ENCODE measurements around the gene FRMD3. TPM values are rescaled to one million over a fixed set of nuclear protein-coding genes. Genes with fewer than 3 reads are reported as not detected.

The FRMD3 gene
- total RNA-seq, 1 donor from 2014 or later, result 8.0 TPM

GRCh38 chr9:83484990-83485389 is 53.2 kb downstream of the FRMD3 start:
- H3K36me3 Mint-ChIP-seq, result no peaks in the 10 kb centered on the region
- no peak for DNase-seq (ENCODE audit: extremely low spot score, unreplicated experiment)
- H3K27ac Mint-ChIP-seq, result no peak overlapping the region
- H3K4me3 Mint-ChIP-seq, result no peak overlapping the region
- H3K4me1 Mint-ChIP-seq (ENCODE audit: unreplicated experiment), result no peaks in the 10 kb centered on the region
- no peaks in the 10 kb centered on the region for H3K27me3 Mint-ChIP-seq
- TF ChIP-seq CTCF (conservative IDR thresholded peaks at IDR 0.05), result no peak
- no peaks in the 10 kb centered on the region for H3K9me3 Mint-ChIP-seq

- Mint-ChIP-seq H3K9me3 (no peaks in the 10 kb centered on the region), H3K4me1 (ENCODE audit: unreplicated experiment) (no peaks in the 10 kb centered on the region), H3K4me3 (no peak overlapping the region), H3K27me3 (no peaks in the 10 kb centered on the region), H3K36me3 (no peaks in the 10 kb centered on the region), H3K27ac (no peak overlapping the region)
- TF ChIP-seq CTCF (conservative IDR thresholded peaks at IDR 0.05), result no peak
- no peak for DNase-seq (ENCODE audit: extremely low spot score, unreplicated experiment)
Observed at GRCh38 chr9:83483223-83483622, 55.0 kb downstream of the FRMD3 start.

GRCh38 chr9:83479765-83480164 is 58.4 kb downstream of the FRMD3 start:
- H3K4me3 Mint-ChIP-seq, result no peak overlapping the region
- no peaks in the 10 kb centered on the region for H3K9me3 Mint-ChIP-seq
- no peak for DNase-seq (ENCODE audit: extremely low spot score, unreplicated experiment)
- no peaks in the 10 kb centered on the region for H3K4me1 Mint-ChIP-seq (ENCODE audit: unreplicated experiment)
- H3K27ac Mint-ChIP-seq, result no peak overlapping the region
- H3K36me3 Mint-ChIP-seq, result no peaks in the 10 kb centered on the region
- TF ChIP-seq CTCF (conservative IDR thresholded peaks at IDR 0.05), result no peak
- H3K27me3 Mint-ChIP-seq, result no peaks in the 10 kb centered on the region

GRCh38 chr9:83477571-83477970 is 60.6 kb downstream of the FRMD3 start:
- no peaks in the 10 kb centered on the region for H3K4me1 Mint-ChIP-seq (ENCODE audit: unreplicated experiment)
- TF ChIP-seq CTCF (conservative IDR thresholded peaks at IDR 0.05), result no peak
- peaks cover 5% of the 10 kb centered on the region for H3K27me3 Mint-ChIP-seq
- no peaks in the 10 kb centered on the region for H3K36me3 Mint-ChIP-seq
- H3K9me3 Mint-ChIP-seq, result no peaks in the 10 kb centered on the region
- H3K4me3 Mint-ChIP-seq, result no peak overlapping the region
- no peak overlapping the region for H3K27ac Mint-ChIP-seq
- no peak for DNase-seq (ENCODE audit: extremely low spot score, unreplicated experiment)

- Mint-ChIP-seq H3K4me3 (no peak overlapping the region), H3K9me3 (no peaks in the 10 kb centered on the region), H3K36me3 (no peaks in the 10 kb centered on the region), H3K4me1 (ENCODE audit: unreplicated experiment) (no peaks in the 10 kb centered on the region), H3K27me3 (peaks cover 5% of the 10 kb centered on the region), H3K27ac (no peak overlapping the region)
- no peak for TF ChIP-seq CTCF (conservative IDR thresholded peaks at IDR 0.05)
- DNase-seq (ENCODE audit: extremely low spot score, unreplicated experiment), result no peak
Observed at GRCh38 chr9:83477120-83477519, 61.1 kb downstream of the FRMD3 start.

- Mint-ChIP-seq H3K9me3 (no peaks in the 10 kb centered on the region), H3K4me3 (no peak overlapping the region), H3K27me3 (peaks cover 5% of the 10 kb centered on the region), H3K4me1 (ENCODE audit: unreplicated experiment) (no peaks in the 10 kb centered on the region), H3K27ac (no peak overlapping the region), H3K36me3 (no peaks in the 10 kb centered on the region)
- no peak for TF ChIP-seq CTCF (conservative IDR thresholded peaks at IDR 0.05)
- DNase-seq (ENCODE audit: extremely low spot score, unreplicated experiment), result no peak
Observed at GRCh38 chr9:83476513-83476912, 61.7 kb downstream of the FRMD3 start.
